Eye (tissue), 1 donor: ENCODE results near the gene GRIK4.
A peak's percentile ranks its signal among the peaks of the same experiment; 100 is the strongest.

Experiments
- DNase-seq: peaks from one replicate; pipeline ENCODE4 v3.0.0-alpha.2; 2015

The GRIK4 gene

DNA sequence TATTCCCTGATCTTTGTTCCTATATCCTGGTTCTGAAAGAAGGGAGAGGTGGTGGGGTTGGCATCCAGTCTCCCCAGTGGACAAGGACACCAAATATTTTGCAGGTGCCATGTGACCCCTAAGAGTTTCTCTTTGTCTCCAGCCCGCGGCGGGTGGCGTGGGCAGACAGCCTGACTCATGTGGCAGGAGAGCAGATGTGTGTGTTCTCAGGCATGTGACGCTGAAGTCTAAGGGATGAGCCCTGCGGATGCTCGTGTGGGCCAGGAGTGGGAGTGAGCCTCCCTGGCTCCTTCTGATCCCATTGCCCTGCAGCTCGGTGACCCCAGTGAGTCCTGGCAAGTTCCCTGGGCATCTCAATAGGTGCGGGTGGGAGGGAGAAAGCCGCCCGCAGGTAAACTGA lies 417.5 kb downstream of the GRIK4 start:
- peak; percentile 51 for DNase-seq

GRCh38 chr11:120929664-120930154 lies 418.2 kb downstream of the GRIK4 start:
- DNase-seq, result peak; percentile 80

- no peak for DNase-seq
Observed at GRCh38 chr11:120931057-120931779, 419.7 kb downstream of the GRIK4 start.

- no peak for DNase-seq
Observed at GRCh38 chr11:120932305-120932915, 420.9 kb downstream of the GRIK4 start.

DNA sequence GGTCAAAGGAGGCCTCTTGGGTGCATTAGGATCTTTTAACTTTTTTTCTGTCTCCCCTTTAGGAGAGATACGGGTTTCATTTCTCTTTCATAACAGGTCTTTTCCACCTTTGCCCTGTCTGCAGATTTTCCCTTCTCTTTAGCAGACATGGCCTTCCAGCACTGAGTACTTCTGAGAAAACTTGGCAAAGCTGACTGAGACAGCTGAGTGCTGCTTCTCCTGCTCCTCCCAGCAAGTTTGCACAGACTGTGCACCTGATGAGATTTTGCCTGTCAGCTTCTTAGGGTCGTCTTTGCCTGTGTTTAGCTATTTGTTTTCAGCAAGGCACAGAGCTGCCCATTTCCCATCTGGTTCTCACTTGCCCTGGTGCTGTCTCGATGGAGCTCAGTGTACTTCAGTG lies 424.8 kb downstream of the GRIK4 start:
- DNase-seq, result no peak

DNA sequence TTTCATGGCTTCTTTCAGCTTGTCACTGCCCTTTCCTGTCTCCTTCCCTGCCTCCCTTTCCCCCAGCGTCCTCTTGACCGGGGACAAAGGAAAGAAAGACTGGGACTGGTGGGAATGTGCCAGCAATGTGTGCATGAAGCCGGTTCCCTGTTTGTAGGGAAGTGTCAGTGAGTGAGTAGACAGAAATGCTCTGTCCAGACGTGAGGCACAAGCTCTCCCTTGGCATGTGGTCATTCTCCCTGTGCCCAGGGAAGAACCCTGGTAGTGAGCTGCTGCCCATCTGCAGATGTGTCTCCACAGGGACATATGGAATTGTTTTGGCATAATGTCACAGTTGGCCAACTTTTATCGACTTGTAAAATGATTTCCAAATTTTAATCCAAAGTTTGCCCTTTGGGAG lies 426.0 kb downstream of the GRIK4 start:
- no peak for DNase-seq

- no peak for DNase-seq
Observed at GRCh38 chr11:120938260-120938659, 426.7 kb downstream of the GRIK4 start.

GRCh38 chr11:120940160-120940848 lies 428.8 kb downstream of the GRIK4 start:
- DNase-seq, result no peak

DNA sequence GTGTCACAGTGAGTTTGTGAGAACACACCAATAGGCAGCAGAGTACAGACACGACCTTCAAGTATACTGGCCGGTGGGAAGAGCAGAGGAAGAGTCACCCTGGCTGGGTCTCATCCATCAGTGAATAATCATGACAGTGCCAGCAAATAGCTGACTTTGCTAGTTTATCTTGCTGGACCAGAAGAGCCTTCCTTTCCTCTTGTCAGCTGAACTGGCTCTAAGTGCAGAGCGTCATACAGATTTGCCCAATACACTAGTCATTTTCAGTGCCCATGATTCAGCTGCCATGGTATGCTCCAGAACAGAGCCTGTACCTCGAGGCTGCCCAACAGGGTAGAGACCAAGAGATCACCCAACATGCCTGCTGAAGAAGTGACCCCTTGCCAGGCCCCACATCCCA lies 429.5 kb downstream of the GRIK4 start:
- no peak for DNase-seq

GRCh38 chr11:120942701-120943100 lies 431.2 kb downstream of the GRIK4 start:
- DNase-seq, result no peak

DNA sequence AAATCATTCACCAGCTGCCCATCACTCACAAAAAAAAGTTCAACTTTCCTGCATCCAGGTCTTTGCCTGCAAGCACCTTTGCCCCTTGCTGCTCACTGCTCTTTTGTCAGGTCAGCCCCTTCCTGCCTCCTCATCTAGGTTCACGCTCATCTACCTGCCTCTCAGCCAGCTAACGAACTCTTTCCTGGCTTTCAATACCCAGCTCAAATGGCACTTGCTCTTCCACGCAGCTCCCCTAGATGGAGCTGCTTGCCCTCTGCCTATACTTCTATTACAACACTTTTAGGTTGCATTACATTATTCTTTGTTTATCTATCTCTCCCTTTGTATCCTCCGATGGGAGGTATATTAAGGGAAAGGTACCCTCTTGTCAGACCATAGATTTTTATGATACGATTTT lies 433.5 kb downstream of the GRIK4 start:
- DNase-seq, result no peak

GRCh38 chr11:120950880-120951279 lies 439.3 kb downstream of the GRIK4 start:
- DNase-seq, result no peak

DNA sequence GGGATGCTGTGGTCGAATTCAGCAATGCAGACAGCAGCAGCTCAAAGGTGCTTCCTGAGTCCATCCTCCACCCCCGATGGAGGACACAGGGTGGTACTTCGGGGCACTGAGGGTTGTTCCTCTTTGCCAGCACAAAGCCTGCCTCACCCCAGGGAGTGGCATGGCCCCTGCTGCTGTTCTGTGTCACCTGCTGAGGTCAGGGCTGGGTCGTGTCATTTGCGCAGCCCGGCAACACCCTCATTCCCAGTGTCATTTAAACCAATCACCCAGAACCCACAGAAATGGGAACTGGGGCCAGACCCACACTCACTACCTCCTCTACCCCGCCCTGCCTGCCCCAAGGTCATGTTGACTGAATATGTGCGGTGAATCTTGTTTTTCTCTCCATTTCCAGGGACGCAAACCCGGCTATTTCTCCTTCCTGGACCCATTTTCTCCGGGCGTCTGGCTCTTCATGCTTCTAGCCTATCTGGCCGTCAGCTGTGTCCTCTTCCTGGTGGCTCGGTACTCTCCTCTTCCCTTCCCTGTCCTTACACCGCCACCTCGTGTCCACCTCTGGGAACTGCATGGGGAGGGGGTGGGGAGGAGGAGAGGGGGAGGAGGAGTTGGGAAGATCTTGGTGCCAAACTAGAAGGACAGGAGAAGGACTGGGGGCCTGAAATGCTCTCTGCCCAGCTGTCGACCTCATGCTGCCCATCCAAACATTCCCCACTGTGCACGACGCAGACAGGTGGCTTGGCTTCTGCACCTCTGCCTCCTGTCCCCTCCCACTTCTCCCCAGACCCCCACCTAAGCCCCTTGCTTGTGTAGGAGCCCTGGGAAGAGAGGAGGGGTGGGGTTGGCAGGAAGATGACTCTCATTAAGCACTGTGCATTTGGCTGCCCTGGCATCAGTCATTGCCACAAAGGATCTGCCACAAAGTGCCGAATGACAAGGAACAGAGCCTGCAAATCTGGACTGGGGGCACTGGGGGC lies 441.2 kb downstream of the GRIK4 start:
- DNase-seq, result peak; percentile 97

- DNase-seq, result no peak
Observed at GRCh38 chr11:120954381-120954780, 442.8 kb downstream of the GRIK4 start.

- no peak for DNase-seq
Observed at GRCh38 chr11:120956710-120957495, 445.4 kb downstream of the GRIK4 start.

- DNase-seq, result no peak
Observed at GRCh38 chr11:120958185-120958584, 446.6 kb downstream of the GRIK4 start.

GRCh38 chr11:120959189-120959588 lies 447.6 kb downstream of the GRIK4 start:
- DNase-seq, result no peak

DNA sequence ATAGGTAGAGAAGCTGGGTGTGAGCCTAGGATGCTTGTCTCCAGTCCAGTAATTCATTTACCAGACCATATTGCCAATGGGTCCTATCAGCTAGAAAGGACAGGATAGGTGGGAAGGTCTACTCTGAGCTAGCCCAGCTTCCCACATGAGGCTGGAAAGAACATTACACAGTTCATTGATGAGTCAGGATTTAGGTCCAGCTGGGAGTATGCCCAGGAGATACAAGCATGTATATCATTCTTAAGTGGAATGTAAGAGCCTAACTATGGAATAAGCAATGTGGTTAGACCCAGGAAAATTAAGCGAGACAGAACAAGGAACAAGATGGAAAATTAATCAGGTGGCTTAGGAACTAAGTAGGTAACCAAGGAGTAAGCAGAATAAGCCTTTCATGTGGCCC lies 453.3 kb downstream of the GRIK4 start:
- no peak for DNase-seq

DNA sequence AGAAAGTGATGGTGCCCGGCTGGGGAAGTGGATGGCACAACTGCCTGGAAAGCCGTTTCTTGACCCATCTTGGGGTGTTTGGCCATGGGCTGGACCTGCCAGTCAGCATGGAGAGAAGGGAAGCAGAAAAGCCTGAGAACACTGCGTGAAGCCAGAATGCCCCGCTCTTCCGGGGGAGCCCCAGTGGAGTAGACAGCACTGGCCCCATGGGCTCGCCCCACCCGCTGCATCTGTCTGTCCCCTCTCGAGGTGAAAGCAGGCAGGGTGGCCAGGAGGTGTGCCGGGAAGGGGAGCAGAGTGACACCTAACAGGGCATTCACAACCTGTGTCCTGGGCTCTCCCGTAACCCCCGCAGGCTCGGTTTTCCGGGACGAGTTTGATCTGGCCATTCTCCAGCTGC lies 455.3 kb downstream of the GRIK4 start:
- no peak for DNase-seq

DNA sequence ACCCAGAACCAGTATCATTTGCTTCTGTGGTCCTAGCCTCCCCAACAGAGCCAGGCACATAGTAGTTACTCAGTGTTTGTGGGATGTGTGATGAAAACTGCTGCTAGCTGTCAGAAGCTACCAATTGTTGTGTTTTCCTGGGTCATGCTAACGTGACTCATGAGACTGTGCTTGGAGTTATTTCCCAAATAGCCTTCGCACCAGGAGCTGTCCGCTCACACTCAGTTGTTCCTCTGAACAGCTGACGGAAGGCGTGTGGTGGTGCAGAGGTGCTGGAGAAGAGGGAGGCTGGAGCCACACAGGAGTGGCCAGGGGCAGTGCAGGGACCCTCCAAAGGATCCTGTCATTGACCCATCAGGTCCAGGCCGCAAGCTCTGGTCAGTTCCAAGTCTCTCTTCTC lies 458.4 kb downstream of the GRIK4 start:
- DNase-seq, result no peak

DNA sequence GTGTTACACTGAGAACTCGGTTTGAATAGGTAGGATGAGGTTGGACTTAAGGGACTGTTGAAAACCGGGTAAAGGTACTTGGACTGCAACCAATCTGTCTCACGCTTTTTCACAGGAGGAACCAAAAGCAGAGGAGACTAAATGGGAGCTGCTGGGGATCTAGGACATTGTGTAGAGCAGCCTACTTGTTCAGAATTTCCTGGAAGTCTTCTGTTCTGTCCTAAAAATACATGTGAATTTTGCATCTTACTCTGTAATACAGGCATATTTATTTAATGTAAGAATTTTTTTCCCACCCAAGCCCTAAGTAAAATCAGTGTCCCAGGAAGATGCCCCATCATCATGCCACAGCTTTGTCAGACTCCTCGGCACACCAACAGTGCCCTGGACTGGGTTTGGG lies 460.3 kb downstream of the GRIK4 start:
- DNase-seq, result no peak

DNA sequence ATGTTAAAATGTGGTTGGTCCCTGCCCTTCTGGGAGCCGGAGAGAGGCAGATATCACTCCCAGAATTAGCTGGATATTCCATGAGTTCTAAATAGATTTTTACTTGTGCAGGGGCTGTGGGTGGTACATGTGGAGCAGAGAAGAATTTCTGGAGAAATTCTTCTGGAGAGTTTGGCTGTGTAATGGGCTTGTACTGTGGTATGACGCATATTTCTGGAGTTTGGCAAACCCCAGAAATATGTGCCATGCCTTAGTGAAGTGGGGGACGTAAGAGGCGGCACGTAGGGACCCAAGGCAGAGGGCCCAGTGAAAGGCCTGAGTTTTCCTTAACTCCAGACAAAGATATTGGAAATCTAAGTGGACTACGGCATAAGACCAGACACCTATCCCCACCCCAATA lies 461.1 kb downstream of the GRIK4 start:
- no peak for DNase-seq
